HEK293T (cell line): ENCODE results near the gene ARHGAP26.

Experiments
- ARNT ChIP-seq: fragments of 450-650 bp; IDR thresholded peaks from 2 replicates; pipeline ENCODE4 v1.6.1; 2017; ENCODE audit warnings: mild to moderate bottlenecking
- BHLHE40 ChIP-seq: fragments of 450-650 bp; IDR thresholded peaks from 2 replicates; pipeline ENCODE4 v1.6.1; 2016; ENCODE audit warnings: mild to moderate bottlenecking, moderate library complexity, borderline replicate concordance
- ELF4 ChIP-seq: fragments of 450-650 bp; IDR thresholded peaks from 2 replicates; pipeline ENCODE4 v1.6.1; 2017; ENCODE audit warnings: antibody characterized with exemption
- FOXA1 ChIP-seq: fragments of 450-650 bp; IDR thresholded peaks from 2 replicates; pipeline ENCODE4 v1.6.1; 2016; ENCODE audit warnings: mild to moderate bottlenecking
- FOXK2 ChIP-seq: fragments of 450-650 bp; IDR thresholded peaks from 2 replicates; pipeline ENCODE4 v1.6.1; 2016; ENCODE audit warnings: mild to moderate bottlenecking
- FOXM1 ChIP-seq: fragments of 450-650 bp; IDR thresholded peaks from 2 replicates; pipeline ENCODE4 v1.6.1; 2017; ENCODE audit warnings: mild to moderate bottlenecking, borderline replicate concordance
- HDGF ChIP-seq: fragments of 450-650 bp; IDR thresholded peaks from 2 replicates; pipeline ENCODE4 v1.6.1; 2017; ENCODE audit warnings: antibody characterized with exemption, borderline replicate concordance
- LEF1 ChIP-seq: fragments of 450-650 bp; IDR thresholded peaks from 2 replicates; pipeline ENCODE4 v1.6.1; 2017; ENCODE audit warnings: mild to moderate bottlenecking, borderline replicate concordance
- PKNOX1 ChIP-seq: fragments of 450-650 bp; IDR thresholded peaks from 2 replicates; pipeline ENCODE4 v1.6.1; 2016
- SP1 ChIP-seq: fragments of 450-650 bp; IDR thresholded peaks from 2 replicates; pipeline ENCODE4 v1.6.1; 2017
- SUZ12 ChIP-seq: fragments of 450-650 bp; IDR thresholded peaks from 2 replicates; pipeline ENCODE4 v1.6.1; 2016; ENCODE audit warnings: mild to moderate bottlenecking
- TARDBP ChIP-seq: fragments of 450-650 bp; IDR thresholded peaks from 2 replicates; pipeline ENCODE4 v1.6.1; 2016
- ZNF384 ChIP-seq: fragments of 450-650 bp; IDR thresholded peaks from 2 replicates; pipeline ENCODE4 v1.6.1; 2016

- TF ChIP-seq FOXM1, result no peak
- TF ChIP-seq SP1, result no peak
- TF ChIP-seq SUZ12, result no peak
- no peak for TF ChIP-seq ELF4
- TF ChIP-seq BHLHE40, result no peak
- TF ChIP-seq HDGF, result no peak
- TF ChIP-seq ARNT, result no peak
- TF ChIP-seq FOXK2, result no peak
- no peak for TF ChIP-seq LEF1
- no peak for TF ChIP-seq FOXA1
- no peak for TF ChIP-seq ZNF384
- no peak for TF ChIP-seq PKNOX1
- TF ChIP-seq TARDBP, result no peak
Measured at GRCh38 chr5:142998316-142999020, 228.3 kb downstream of the ARHGAP26 start.
